Ectodermal cell (in vitro differentiated cells): ENCODE results near the gene RANBP10.
"Not testable (repeated sequence)": the region's sequence is repeated elsewhere in the genome, so short reads cannot be mapped to it uniquely, and the experiment has no call there.

Source experiments
- H3K27ac ChIP-seq: 2 replicates; pipeline ENCODE4 v1.7.0; 2013; ENCODE audit warnings: mild to moderate bottlenecking, low read depth, low read length; ENCODE audit not compliant: insufficient read depth, poor library complexity, severe bottlenecking
- H3K27me3 ChIP-seq: 2 replicates; pipeline ENCODE4 v1.7.0; 2013; ENCODE audit warnings: mild to moderate bottlenecking, low read length; ENCODE audit not compliant: insufficient read depth, control insufficient read depth, poor library complexity, severe bottlenecking
- H3K36me3 ChIP-seq: one replicate; pipeline ENCODE4 v1.7.0; 2013; ENCODE audit warnings: low read length; ENCODE audit not compliant: control insufficient read depth, insufficient read depth
- H3K4me1 ChIP-seq: one replicate; pipeline ENCODE4 v1.7.0; 2013; ENCODE audit warnings: low read length; ENCODE audit not compliant: control insufficient read depth, insufficient read depth
- H3K4me3 ChIP-seq: 2 replicates; pipeline ENCODE4 v1.7.0; 2013; ENCODE audit warnings: low read depth, low read length, control low read depth; ENCODE audit not compliant: insufficient read depth
- H3K9me3 ChIP-seq: 2 replicates; pipeline ENCODE4 v1.7.0; 2013; ENCODE audit warnings: mild to moderate bottlenecking, low read length, moderate library complexity; ENCODE audit not compliant: control insufficient read depth
- WGBS, 2 experiments: methylation state at CpG; one replicate each; pipeline ENCODE4 v1.1.7; 2013; ENCODE audit warnings: missing lambda C conversion rate in 2 of 2; 5-methylcytosine and 5-hydroxymethylcytosine counted together

The RANBP10 gene

DNA sequence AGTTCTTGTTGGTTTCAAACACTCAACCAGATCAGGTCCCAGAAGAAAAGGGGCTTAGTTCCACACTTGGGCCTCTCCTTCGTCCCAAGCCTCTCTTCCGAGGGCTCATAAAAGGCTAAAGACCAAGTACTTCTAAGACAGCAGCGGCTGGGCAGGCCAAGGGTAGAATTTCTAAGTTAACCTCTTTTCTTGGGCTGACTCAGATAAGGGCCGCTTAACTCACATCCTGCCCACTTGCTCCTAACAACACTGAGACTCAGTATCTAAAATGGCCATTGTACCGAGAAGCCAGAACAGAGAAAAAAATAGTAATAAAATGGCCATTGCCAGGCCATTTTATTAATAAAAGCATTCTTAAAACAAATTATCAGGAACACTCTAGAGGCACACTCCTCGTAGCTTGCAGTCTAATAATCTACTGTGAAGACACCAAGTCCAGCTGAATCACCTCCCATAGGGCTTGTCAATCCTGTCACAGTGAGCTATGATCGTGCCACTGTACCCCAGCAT, 42.1 kb downstream of the RANBP10 start:
- Histone ChIP-seq H3K4me1 (peaks cover 5% of the 10 kb centered on the region), H3K9me3 (no peaks in the 10 kb centered on the region)
- 92 to 97% methylated on average over 7 of the region's 7 CpGs for WGBS, 2 experiments

DNA sequence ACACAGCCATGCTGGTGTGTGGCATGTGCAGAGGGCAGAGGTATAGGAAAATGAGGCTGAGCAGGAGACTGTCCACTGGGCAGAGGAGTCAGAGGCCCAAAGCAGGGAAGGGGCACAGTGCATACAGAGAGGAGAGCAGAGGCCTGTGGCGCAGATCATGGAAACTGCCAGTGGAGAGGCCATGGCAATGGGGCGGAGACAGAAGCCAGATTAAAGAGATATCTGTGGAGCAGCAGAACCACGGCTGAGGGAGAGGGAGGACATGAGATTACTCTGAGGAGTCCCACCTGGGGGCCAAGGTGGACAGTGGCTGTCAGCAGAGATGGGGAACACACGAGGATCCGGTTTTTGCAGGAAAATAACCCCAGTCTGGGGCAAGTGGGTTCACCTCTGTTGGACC, 43.3 kb downstream of the RANBP10 start:
- Histone ChIP-seq H3K27me3 (no peaks in the 10 kb centered on the region), H3K4me1 (peaks cover 5% of the 10 kb centered on the region), H3K4me3 (no peak overlapping the region), H3K9me3 (no peaks in the 10 kb centered on the region), H3K36me3 (no peaks in the 10 kb centered on the region), H3K27ac (no peak overlapping the region)
- WGBS, 2 experiments: 96 to 97% methylated on average over 5 of the region's 5 CpGs

More for the DNA sequence above, 42.1 kb downstream of the RANBP10 start:
- H3K27ac ChIP-seq: no peak overlapping the region
- H3K36me3 ChIP-seq: no peaks in the 10 kb centered on the region
- H3K27me3 ChIP-seq: no peaks in the 10 kb centered on the region
- H3K4me3 ChIP-seq: no peak overlapping the region

DNA sequence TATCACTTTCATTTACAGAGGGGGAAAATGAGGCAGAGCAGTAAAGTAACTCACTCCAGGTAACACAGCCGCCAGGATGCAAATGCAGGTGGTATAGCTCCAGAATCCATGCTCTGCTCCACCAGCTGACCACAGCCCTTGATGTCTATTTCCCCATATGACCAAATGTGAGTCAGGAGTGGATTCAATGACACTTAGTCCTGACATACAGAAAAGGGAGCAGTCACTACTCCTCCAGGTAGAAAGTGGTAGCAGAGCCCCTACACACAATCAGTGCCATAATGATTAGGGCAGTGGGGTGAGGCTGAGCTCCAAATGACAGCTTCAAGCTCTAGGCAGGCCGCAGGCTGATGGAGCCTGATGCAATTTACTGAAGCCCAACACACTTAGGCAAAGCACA, 44.0 kb downstream of the RANBP10 start:
- 94 to 95% methylated on average over 2 of the region's 2 CpGs for WGBS, 2 experiments
- Histone ChIP-seq H3K4me3 (no peak overlapping the region), H3K27me3 (no peaks in the 10 kb centered on the region), H3K36me3 (no peaks in the 10 kb centered on the region), H3K4me1 (peaks cover 5% of the 10 kb centered on the region), H3K9me3 (no peaks in the 10 kb centered on the region), H3K27ac (no peak overlapping the region)

DNA sequence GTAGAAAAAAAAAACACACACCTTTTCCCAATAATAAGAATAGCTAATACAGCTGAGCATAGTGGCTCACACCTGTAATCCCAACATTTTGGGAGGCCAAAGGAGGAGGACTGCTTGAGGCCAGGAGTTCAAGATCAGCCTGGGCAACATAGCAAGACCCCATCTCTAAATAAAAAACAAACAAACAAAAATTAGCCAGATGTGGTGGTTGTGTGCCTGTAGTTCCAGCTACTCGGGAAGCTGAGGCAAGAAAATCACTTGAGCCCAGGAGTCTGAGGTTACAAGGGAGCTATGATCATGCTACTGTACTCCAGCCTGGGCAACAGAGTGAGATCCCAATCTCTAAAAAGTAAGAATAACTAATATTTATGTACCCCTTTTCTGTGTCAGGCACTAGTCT, 44.4 kb downstream of the RANBP10 start:
- peaks cover 3% of the 10 kb centered on the region for H3K4me1 ChIP-seq
- no peak overlapping the region for H3K27ac ChIP-seq
- H3K36me3 ChIP-seq: no peaks in the 10 kb centered on the region
- no peaks in the 10 kb centered on the region for H3K9me3 ChIP-seq
- 85 to 100% methylated on average over 1 of the region's 1 CpG for WGBS, 2 experiments
- no peaks in the 10 kb centered on the region for H3K27me3 ChIP-seq
- no peak overlapping the region for H3K4me3 ChIP-seq

DNA sequence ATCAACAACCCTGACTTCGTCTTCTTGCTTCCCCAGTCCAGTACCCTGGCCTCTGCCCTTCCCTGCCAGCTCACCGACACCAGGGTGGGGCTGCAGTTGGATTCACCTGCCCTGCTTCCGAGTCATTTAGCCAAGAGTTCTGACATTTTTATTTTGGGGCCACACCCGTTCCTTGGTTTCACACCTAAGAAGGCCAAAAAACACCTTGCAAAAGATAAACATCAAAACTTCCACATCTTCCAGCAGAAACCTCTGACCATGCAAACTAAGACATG, 45.5 kb downstream of the RANBP10 start:
- Histone ChIP-seq H3K9me3 (no peaks in the 10 kb centered on the region), H3K27me3 (no peaks in the 10 kb centered on the region), H3K36me3 (no peaks in the 10 kb centered on the region), H3K27ac (no peak overlapping the region), H3K4me3 (no peak overlapping the region), H3K4me1 (no peaks in the 10 kb centered on the region)
- WGBS, 2 experiments: 91 to 94% methylated on average over 4 of the region's 4 CpGs

DNA sequence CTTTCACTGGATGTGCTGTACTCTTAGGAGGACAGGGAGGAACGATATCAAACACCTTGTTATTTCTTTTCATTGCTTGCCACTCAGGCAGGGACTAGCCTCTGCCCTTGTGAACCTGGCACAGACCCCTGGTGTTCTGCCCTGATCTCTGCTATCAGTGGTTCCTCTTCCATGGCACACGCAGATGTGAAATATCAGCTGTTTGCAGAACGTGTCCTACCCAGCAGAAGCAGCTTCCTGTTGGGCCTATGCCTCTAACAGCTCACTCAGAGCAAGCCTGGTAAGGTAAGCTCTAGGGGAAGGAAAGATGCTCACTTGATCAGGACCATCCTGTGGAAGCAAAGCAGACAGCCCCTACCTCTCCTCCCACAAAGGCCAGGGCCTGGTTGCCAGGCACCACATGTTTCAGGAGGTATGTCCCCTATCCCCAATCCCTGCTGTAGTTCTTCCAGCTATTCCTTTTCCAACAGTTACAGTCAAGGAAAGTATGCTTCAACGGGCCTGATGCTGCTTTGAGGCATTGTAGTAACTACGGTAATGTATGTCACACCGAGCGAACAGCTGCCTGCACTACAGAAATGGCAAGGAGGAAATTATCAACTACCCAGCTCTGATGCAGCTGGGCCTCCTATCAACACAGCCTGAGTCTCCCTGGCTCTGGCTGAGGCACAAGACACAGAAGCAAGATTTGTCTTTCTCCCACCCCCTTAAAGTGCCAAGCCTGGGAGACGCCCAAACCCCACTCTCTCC, 46.0 kb downstream of the RANBP10 start:
- H3K4me3 ChIP-seq: no peak overlapping the region
- no peak overlapping the region for H3K27ac ChIP-seq
- WGBS, 2 experiments: 93 to 95% methylated on average over 8 of the region's 8 CpGs
- no peaks in the 10 kb centered on the region for H3K4me1 ChIP-seq
- H3K36me3 ChIP-seq: no peaks in the 10 kb centered on the region
- H3K27me3 ChIP-seq: no peaks in the 10 kb centered on the region
- H3K9me3 ChIP-seq: no peaks in the 10 kb centered on the region

DNA sequence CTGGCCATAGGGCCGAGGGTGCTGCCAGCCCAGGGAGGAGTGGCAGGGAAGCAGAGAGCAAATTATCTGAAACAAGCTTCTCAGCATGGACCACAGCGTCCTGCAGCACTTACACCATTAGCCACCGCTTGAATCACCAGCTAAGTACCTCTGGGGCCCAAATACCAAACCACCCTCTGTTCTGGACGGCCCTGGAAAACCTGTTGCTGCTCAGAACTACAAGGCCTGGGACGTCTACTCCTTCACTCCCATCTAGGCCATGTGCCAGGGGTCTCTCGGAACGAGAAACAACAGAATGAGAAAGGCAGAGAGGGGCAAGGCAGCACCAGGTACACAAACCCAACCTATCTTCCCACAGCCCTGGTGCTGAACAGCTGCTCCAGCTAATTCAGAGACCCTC, 47.4 kb downstream of the RANBP10 start:
- Histone ChIP-seq H3K4me3 (no peak overlapping the region), H3K27me3 (no peaks in the 10 kb centered on the region), H3K9me3 (no peaks in the 10 kb centered on the region), H3K4me1 (no peaks in the 10 kb centered on the region), H3K27ac (no peak overlapping the region), H3K36me3 (no peaks in the 10 kb centered on the region)
- 93 to 99% methylated on average over 7 of the region's 7 CpGs for WGBS, 2 experiments

DNA sequence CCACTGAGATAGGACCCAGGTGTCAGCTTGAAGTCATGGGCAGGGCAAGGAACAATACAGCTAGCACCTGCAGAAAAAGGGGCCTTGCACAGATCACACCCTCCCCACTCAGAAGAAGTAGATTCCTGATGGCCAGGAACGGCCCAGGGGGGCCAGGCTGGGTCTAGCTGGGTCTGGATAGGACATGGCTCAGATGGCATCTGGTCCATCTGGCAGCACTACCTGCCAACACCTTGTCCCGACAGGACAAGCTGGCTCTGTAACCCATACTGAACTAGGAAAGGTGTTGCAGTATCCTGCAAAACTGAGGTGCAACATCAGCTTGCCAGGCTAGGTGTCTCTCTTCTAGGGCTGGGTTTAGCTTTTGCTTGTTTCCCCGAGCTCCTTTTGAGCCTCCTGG, 48.4 kb downstream of the RANBP10 start:
- H3K27ac ChIP-seq: no peak overlapping the region
- H3K4me3 ChIP-seq: no peak overlapping the region
- H3K4me1 ChIP-seq: no peaks in the 10 kb centered on the region
- H3K36me3 ChIP-seq: no peaks in the 10 kb centered on the region
- H3K9me3 ChIP-seq: no peaks in the 10 kb centered on the region
- 93 to 96% methylated on average over 3 of the region's 3 CpGs for WGBS, 2 experiments
- no peaks in the 10 kb centered on the region for H3K27me3 ChIP-seq

DNA sequence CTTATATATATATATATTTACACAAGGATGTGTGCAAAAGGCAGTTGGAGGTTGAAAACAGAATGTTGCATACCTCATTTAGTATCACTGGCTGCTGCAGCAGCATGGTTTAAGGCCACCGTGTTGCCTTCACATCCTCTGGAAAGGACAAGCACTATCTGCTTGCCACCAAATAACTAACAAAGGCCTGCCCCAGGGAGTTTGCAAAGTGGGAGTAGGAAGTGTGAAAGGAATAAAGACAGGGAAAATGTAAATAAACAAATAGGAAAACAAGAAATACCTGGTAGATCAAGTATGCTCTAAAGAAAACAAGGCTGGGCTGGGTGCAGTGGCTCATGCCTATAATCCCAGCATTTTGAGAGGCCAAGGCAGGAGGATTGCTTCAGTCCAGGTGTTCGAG, 53.7 kb downstream of the RANBP10 start:
- no peaks in the 10 kb centered on the region for H3K27me3 ChIP-seq
- no peaks in the 10 kb centered on the region for H3K9me3 ChIP-seq
- no peaks in the 10 kb centered on the region for H3K36me3 ChIP-seq
- no peaks in the 10 kb centered on the region for H3K4me1 ChIP-seq
- H3K27ac ChIP-seq: no peak overlapping the region
- no peak overlapping the region for H3K4me3 ChIP-seq
- 75 to 77% methylated on average over 2 of the region's 2 CpGs for WGBS, 2 experiments

DNA sequence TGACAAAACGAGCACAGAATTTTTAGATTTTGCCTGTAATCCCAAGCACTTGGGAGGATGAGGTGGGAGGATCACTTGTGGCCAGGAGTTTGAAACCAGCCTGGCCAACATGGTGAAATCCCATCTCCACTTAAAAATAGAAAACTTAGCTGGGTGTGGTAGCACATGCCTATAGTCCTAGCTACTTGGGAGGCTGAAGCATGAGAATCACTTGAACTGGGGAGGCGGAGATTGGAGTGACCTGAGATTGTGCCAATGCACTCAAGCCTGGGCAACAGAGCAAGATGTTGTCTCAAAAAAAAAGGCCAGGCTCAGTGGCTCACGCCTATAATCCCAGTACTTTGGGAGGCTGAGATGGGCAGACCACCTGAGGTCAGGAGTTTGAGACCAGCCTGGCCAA, 55.0 kb downstream of the RANBP10 start:
- not testable (repeated sequence) for H3K36me3 ChIP-seq, H3K9me3 ChIP-seq, H3K27me3 ChIP-seq, H3K27ac ChIP-seq, H3K4me1 ChIP-seq, H3K4me3 ChIP-seq
- WGBS, 2 experiments: 89 to 97% methylated on average over 2 to 3 of the region's 3 CpGs

DNA sequence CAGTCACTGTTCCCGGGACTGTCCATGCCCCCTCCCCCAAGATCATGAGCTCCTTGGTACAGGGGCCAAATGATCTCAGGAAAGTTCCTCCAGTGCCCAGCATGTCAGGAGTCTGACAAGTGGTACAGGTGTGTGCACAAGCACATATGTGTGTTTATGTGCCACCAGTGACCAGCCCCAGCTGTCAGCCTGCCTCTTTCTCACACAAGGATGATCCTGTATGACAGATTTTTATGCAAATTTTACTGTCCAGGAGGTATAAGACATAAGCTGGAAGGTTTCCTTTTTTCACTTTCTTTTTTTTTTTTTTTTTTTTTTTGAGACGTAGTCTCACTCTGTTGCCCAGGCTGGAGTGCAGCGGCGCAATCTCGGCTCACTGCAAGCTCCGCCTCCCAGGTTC, 55.9 kb downstream of the RANBP10 start:
- Histone ChIP-seq H3K27ac (no peak overlapping the region), H3K4me1 (no peaks in the 10 kb centered on the region), H3K27me3 (no peaks in the 10 kb centered on the region), H3K9me3 (no peaks in the 10 kb centered on the region), H3K4me3 (no peak overlapping the region), H3K36me3 (no peaks in the 10 kb centered on the region)
- 95 to 98% methylated on average over 6 of the region's 6 CpGs for WGBS, 2 experiments
